ENCODE data around the gene TROAP.
A peak's percentile ranks its signal among the peaks of the same experiment; 100 is the strongest.

The TROAP gene

DNA sequence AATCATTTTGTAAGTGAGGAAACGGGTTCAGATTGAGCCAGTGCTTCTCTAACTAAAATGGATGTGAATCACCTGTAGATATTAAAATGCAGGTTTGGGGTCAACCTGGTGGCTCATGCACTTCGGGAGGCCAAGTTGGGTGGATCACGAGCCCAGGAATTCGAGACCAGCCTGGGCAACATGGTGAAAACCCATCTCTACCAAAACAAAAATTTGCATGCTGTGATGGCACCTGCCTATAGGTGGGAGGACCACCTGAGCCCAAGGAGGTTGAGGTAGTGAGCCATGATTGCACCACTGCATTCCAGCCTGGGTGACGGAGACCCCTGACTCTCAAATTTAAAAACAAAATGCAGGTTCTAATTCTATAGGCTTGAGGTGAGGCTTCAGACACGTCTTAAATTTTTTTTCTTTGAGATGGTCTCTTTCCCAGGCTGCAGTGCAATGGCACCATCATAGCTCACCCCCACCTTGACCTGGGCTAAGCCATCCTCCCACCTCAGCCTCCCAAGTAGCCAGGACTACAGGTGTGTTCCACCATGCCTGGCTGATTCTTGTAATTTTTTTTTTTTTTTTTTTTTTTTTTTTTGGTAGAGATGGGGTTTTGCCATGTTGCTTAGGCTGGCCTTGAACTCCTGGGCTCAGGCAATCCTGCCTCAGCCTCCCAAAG is 49.2 kb upstream of the TROAP start:
- Histone ChIP-seq H3K9me3 (ENCODE audit: control insufficient read depth, insufficient read depth, low read depth, low read length) (no peaks in the 10 kb centered on the region), H3K4me1 (ENCODE audit: control insufficient read depth, insufficient read depth, low read length) (no peaks in the 10 kb centered on the region; the same call in 1 of the 2 replicates), H3K4me3 (ENCODE audit: low read depth, low read length) (no peak overlapping the region), H3K27ac (ENCODE audit: extremely low read depth, low read depth, low read length) (no peak overlapping the region), H3K36me3 (ENCODE audit: control insufficient read depth in 2 of 2, insufficient read depth in 1 of 2, low read length in 2 of 2) (peaks cover 35 to 50% of the 10 kb centered on the region in 2 experiments)
- ChIA-PET CTCF (interaction anchor here (0.6 to 2.2 kb wide), 3 partner anchors 15 to 503 kb away, joined by 4 to 7 read pairs (median 4); no protein-coding TSS in a partner anchor), POLR2A (interaction anchor here (0.6 to 5.6 kb wide), 3 partner anchors 9 to 1493 kb away, joined by 3 to 33 read pairs (median 6); partner anchors contain the start of gene TUBA1C)
- TF ChIP-seq, protein P1, sequence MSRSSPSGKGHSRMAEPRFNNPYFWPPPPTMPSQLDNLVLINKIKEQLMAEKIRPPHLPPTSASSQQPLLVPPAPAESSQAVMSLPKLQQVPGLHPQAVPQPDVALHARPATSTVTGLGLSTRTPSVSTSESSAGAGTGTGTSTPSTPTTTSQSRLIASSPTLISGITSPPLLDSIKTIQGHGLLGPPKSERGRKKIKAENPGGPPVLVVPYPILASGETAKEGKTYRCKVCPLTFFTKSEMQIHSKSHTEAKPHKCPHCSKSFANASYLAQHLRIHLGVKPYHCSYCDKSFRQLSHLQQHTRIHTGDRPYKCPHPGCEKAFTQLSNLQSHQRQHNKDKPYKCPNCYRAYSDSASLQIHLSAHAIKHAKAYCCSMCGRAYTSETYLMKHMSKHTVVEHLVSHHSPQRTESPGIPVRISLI (tag by site-specific recombination; IDR thresholded peaks at IDR 0.05), result peak; percentile 96
- TF ChIP-seq, protein P2, sequence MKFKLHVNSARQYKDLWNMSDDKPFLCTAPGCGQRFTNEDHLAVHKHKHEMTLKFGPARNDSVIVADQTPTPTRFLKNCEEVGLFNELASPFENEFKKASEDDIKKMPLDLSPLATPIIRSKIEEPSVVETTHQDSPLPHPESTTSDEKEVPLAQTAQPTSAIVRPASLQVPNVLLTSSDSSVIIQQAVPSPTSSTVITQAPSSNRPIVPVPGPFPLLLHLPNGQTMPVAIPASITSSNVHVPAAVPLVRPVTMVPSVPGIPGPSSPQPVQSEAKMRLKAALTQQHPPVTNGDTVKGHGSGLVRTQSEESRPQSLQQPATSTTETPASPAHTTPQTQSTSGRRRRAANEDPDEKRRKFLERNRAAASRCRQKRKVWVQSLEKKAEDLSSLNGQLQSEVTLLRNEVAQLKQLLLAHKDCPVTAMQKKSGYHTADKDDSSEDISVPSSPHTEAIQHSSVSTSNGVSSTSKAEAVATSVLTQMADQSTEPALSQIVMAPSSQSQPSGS (tag by site-specific recombination; IDR thresholded peaks at IDR 0.05; ENCODE audit: low read depth), result no peak
- no peak for TF ChIP-seq SCRT1 (tag by site-specific recombination; IDR thresholded peaks at IDR 0.05; ENCODE audit: borderline replicate concordance)
- TF ChIP-seq ZNF214 (tag by site-specific recombination; IDR thresholded peaks at IDR 0.05; ENCODE audit: borderline replicate concordance), result no peak
- TF ChIP-seq ZNF391 (tag by site-specific recombination; IDR thresholded peaks at IDR 0.05; ENCODE audit: borderline replicate concordance, low read depth), result no peak
- TF ChIP-seq TRIM28 (IDR thresholded peaks at IDR 0.05; ENCODE audit: borderline replicate concordance, low read length), result no peak
- no peak for TF ChIP-seq ZNF138 (tag by site-specific recombination; IDR thresholded peaks at IDR 0.05; ENCODE audit: borderline replicate concordance)

DNA sequence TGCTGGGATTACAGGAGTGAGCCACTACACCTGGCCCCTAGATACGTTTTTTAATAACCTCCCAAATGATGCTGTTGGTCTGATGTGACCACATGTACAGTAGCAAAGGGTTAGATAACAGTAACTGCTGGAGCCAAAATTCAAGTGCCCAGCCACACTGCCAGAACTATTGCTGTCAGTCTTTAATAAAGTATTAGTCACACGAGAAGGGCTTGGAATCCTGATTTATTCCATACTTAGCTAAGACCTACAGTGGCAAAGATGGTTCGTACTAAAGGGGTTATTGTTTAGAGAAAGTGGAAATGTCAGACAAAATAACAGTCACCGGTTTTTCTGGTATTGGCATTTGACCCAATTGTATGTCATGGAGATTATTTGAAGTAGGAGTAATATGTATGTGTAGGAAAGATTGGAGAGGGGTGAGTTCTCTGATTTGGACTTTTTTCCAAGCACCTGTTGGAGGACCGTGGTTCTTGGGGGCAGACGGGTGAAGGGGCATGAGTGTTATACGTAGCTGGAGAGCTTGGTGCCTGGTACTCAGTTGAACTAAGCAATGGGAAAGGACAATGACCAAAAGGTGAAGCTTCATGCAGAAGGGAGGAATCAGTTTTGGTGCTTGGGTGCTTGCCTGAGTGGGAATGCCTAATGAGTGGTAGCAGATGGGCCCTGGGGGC is 48.5 kb upstream of the TROAP start:
- ChIA-PET CTCF (interaction anchor here (0.6 to 2.2 kb wide), 3 partner anchors 15 to 502 kb away, joined by 3 to 7 read pairs (median 4); no protein-coding TSS in a partner anchor), POLR2A (interaction anchor here (0.7 to 5.6 kb wide), 2 partner anchors 10 to 53 kb away, joined by 6 to 33 read pairs; partner anchors contain the start of gene TUBA1C)
- Histone ChIP-seq H3K4me1 (ENCODE audit: control insufficient read depth, insufficient read depth, low read length) (peaks cover 3% of the 10 kb centered on the region; the same call in 1 of the 2 replicates), H3K4me3 (ENCODE audit: low read depth, low read length) (no peak overlapping the region), H3K36me3 (ENCODE audit: control insufficient read depth in 2 of 2, insufficient read depth in 1 of 2, low read length in 2 of 2) (peaks cover 35 to 43% of the 10 kb centered on the region in 2 experiments), H3K27ac (ENCODE audit: extremely low read depth, low read depth, low read length) (no peak overlapping the region), H3K9me3 (ENCODE audit: control insufficient read depth, insufficient read depth, low read depth, low read length) (no peaks in the 10 kb centered on the region)
- TF ChIP-seq ZNF600 (tag by site-specific recombination; IDR thresholded peaks at IDR 0.05) (peak; percentile 47; the same call in 1 of the 2 replicates), ZNF175 (tag by site-specific recombination; IDR thresholded peaks at IDR 0.05) (no peak), OVOL3 (tag by site-specific recombination; IDR thresholded peaks at IDR 0.05) (no peak), ZNF324 (tag by site-specific recombination; IDR thresholded peaks at IDR 0.05) (no peak), OSR2 (tag by site-specific recombination; IDR thresholded peaks at IDR 0.05) (peak; percentile 70), REPIN1 (tag by site-specific recombination; IDR thresholded peaks at IDR 0.05; ENCODE audit: low read depth) (no peak), ZNF544 (tag by site-specific recombination; IDR thresholded peaks at IDR 0.05) (no peak), SCRT2 (tag by site-specific recombination; IDR thresholded peaks at IDR 0.05) (peak; percentile 57), ZNF292 (tag by site-specific recombination; IDR thresholded peaks at IDR 0.05; ENCODE audit: borderline replicate concordance, low read depth) (no peak), ZNF785 (tag by site-specific recombination; IDR thresholded peaks at IDR 0.05) (no peak), ZFP69B (tag by site-specific recombination; IDR thresholded peaks at IDR 0.05) (no peak)
- TF ChIP-seq, protein P3, sequence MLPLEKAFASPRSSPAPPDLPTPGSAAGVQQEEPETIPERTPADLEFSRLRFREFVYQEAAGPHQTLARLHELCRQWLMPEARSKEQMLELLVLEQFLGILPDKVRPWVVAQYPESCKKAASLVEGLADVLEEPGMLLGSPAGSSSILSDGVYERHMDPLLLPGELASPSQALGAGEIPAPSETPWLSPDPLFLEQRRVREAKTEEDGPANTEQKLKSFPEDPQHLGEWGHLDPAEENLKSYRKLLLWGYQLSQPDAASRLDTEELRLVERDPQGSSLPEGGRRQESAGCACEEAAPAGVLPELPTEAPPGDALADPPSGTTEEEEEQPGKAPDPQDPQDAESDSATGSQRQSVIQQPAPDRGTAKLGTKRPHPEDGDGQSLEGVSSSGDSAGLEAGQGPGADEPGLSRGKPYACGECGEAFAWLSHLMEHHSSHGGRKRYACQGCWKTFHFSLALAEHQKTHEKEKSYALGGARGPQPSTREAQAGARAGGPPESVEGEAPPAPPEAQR (tag by site-specific recombination; IDR thresholded peaks at IDR 0.05), result no peak
- TF ChIP-seq, protein P4, sequence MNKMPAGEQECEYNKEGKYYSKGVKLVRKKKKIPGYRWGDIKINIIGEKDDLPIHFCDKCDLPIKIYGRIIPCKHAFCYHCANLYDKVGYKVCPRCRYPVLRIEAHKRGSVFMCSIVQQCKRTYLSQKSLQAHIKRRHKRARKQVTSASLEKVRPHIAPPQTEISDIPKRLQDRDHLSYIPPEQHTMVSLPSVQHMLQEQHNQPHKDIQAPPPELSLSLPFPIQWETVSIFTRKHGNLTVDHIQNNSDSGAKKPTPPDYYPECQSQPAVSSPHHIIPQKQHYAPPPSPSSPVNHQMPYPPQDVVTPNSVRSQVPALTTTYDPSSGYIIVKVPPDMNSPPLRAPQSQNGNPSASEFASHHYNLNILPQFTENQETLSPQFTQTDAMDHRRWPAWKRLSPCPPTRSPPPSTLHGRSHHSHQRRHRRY (tag by site-specific recombination; IDR thresholded peaks at IDR 0.05), result no peak

All from HEK293 (cell line).